Cardiac muscle cell (in vitro differentiated cells and primary cell): ENCODE data around the gene SLC13A3. TPM values are rescaled to one million over a fixed set of nuclear protein-coding genes. Genes with fewer than 3 reads are reported as not detected.

ENCODE experiments used
- DNase-seq, 2 donors: peaks; one replicate each; pipeline versions ENCODE4 v3.0.0 to v3.0.0-alpha.2; 2010 to 2017; ENCODE audit warnings: low read depth in 1 of 2, low spot score in 1 of 2
- H3K27ac ChIP-seq: fragments of 200-600 bp; sonication (generic); 2 replicates; pipeline ENCODE4 v1.5.1; 2016
- H3K27me3 ChIP-seq: fragments of 200-600 bp; sonication (generic); 2 replicates; pipeline ENCODE4 v1.6.0; 2016; ENCODE audit warnings: control low read depth
- H3K36me3 ChIP-seq: fragments of 200-600 bp; sonication (generic); 2 replicates; pipeline ENCODE4 v1.5.1; 2016; ENCODE audit warnings: control low read depth
- H3K4me1 ChIP-seq: fragments of 200-600 bp; sonication (generic); 2 replicates; pipeline ENCODE4 v1.8.1; 2017; ENCODE audit warnings: low read depth, mild to moderate bottlenecking, mixed run types
- H3K4me3 ChIP-seq: fragments of 200-600 bp; sonication (generic); 2 replicates; pipeline ENCODE4 v1.5.1; 2016; ENCODE audit warnings: mild to moderate bottlenecking
- H3K9me3 ChIP-seq: fragments of 200-600 bp; sonication (generic); 2 replicates; pipeline ENCODE4 v1.5.1; 2017; ENCODE audit warnings: low read depth, mild to moderate bottlenecking, control low read depth
- polyA plus RNA-seq: library from polyadenylated mRNA; unstranded; fragments of >200 nt; fragmentation: Nextera tagmentation; extraction: Ambion mirVana; gene quantifications from 2 replicates; pipeline ENCODE4 v1.2.1, GENCODE V29; 2016
- total RNA-seq: library from RNA; depleted of rRNA; stranded (reverse); fragments of >200 nt; gene quantifications from 2 replicates; pipeline ENCODE4 v1.2.3, GENCODE V29; 2016
- TF ChIP-seq, protein P1 (sequence below): IDR thresholded peaks from 2 replicates; pipeline ENCODE4 v1.5.1; 2012; ENCODE audit warnings: low read depth, mild to moderate bottlenecking, low read length

SLC13A3 gene
- total and polyA plus RNA-seq, 2 experiments from 2014 or later = 2.1 to 3.9 TPM

DNA sequence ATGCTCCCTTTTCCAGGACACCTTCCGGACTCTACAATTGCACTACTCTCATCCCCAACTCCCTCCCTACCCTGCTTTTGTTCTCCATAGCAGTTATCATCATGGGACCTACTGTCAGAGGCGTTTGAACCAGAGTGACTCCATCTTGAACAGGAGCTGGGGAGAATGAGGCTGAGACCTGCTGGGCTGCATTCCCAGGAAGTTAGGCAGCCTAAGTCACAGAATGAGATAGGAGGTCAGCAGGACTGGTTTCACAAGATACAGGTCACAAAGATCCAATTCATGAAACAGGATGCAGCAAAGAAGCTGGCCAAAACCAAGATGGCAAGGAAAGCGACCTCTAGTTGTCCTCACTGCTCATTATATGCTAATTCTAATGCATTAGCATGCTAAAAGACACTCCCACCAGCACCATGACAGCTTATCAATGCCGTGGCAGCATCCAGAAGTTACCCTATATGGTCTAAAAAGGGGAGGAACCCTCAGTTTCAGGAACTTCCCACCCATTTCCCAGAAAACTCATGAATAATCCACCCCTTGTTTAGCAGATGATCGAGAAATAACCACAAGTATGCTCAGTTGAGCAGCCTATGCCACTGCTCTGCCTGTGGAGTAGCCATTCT lies 15.6 kb downstream of the SLC13A3 start:
- no peaks in the 10 kb centered on the region for H3K27me3 ChIP-seq
- peak in 1 of 2 donors; percentile 61 for DNase-seq
- TF ChIP-seq, protein P1, sequence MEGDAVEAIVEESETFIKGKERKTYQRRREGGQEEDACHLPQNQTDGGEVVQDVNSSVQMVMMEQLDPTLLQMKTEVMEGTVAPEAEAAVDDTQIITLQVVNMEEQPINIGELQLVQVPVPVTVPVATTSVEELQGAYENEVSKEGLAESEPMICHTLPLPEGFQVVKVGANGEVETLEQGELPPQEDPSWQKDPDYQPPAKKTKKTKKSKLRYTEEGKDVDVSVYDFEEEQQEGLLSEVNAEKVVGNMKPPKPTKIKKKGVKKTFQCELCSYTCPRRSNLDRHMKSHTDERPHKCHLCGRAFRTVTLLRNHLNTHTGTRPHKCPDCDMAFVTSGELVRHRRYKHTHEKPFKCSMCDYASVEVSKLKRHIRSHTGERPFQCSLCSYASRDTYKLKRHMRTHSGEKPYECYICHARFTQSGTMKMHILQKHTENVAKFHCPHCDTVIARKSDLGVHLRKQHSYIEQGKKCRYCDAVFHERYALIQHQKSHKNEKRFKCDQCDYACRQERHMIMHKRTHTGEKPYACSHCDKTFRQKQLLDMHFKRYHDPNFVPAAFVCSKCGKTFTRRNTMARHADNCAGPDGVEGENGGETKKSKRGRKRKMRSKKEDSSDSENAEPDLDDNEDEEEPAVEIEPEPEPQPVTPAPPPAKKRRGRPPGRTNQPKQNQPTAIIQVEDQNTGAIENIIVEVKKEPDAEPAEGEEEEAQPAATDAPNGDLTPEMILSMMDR = no peak
- H3K9me3 ChIP-seq = no peaks in the 10 kb centered on the region
- no peaks in the 10 kb centered on the region for H3K4me1 ChIP-seq
- H3K36me3 ChIP-seq = no peaks in the 10 kb centered on the region
- no peak overlapping the region for H3K4me3 ChIP-seq
- H3K27ac ChIP-seq = no peak overlapping the region

DNA sequence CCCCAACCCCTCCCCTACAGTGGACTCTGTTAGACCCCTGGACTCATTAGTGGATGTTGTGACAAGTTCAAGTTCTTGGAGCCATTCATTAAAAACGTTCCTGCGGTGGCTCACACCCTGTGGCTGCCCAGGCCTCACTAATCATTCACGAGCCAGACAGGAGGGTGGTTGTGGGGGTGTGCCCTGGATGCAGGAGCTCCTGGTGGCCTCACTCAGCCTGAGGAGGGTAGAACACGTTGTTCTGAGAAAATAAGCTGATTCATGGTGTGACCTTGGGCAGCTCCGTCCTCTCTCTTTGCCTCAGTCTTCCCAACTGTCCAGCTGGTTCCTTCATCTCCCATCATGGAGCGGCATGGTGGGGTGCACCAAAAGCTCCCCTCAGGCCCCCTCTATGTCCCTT lies 16.7 kb downstream of the SLC13A3 start:
- Histone ChIP-seq H3K27ac (no peak overlapping the region), H3K9me3 (no peaks in the 10 kb centered on the region), H3K36me3 (no peaks in the 10 kb centered on the region), H3K4me1 (no peaks in the 10 kb centered on the region), H3K27me3 (no peaks in the 10 kb centered on the region), H3K4me3 (no peak overlapping the region)
- TF ChIP-seq, protein P1 = no peak
- no peak for DNase-seq

DNA sequence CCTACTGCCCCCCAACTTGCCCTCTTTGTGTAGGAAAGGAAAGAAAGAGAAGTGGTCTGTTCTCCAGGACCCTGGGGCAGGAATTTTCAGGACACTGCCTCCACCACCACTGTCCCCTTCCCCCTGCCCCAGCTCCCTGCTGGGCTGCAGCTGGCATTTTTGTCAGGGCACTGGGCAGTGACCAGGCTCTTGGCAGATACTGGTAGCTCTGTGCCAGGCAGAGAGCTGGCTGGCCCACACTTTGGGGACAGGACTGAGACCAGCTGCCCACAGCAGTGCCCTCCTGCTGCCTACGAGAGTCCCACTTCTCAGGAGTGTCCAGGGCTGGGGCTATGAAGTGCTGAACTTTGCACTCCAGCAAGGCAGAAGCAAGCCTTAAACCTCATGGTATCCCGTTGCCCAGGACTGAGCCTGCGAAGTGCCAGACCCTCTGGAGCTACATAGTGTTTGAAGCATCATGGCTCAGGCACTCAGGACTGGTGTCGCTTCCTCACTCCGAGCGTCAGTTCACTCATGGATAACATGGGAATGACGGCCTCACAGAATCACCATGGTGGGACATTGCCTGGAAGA lies 19.3 kb downstream of the SLC13A3 start:
- no peaks in the 10 kb centered on the region for H3K4me1 ChIP-seq
- no peak overlapping the region for H3K27ac ChIP-seq
- H3K27me3 ChIP-seq = no peaks in the 10 kb centered on the region
- TF ChIP-seq, protein P1 = no peak
- no peak overlapping the region for H3K4me3 ChIP-seq
- no peaks in the 10 kb centered on the region for H3K36me3 ChIP-seq
- no peak for DNase-seq
- no peaks in the 10 kb centered on the region for H3K9me3 ChIP-seq

DNA sequence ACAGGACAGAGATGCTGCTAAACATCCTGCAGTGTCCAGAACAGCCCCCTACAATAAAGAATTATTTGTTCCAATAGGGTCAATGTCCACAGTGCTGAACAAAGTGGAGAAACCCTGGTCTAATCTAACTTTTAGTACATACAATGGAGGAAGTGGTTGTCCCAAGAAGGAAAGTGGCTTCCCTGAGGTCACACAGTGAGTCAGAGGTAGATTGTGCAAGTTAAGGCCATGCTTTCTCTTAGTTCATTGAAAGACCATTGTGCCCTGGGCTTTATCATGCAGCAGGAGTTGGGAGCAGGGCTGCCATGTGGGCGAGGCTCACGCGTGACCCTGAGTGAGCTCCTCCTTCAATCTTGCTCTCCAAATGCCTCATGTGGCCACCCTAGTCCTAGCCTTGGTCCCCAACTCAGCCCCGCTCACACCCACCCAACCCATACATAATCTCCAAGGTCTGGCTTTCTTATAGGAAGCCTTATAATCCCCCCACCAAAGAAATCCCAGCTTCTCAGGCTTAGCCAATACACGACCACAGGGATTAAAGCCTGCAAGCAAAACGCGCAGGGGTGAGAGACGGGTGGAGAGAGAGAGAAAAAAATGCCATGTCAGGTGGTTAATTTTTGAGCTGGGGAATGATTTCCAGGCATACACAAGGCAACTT lies 19.9 kb downstream of the SLC13A3 start:
- no peak overlapping the region for H3K27ac ChIP-seq
- no peak overlapping the region for H3K4me3 ChIP-seq

DNA sequence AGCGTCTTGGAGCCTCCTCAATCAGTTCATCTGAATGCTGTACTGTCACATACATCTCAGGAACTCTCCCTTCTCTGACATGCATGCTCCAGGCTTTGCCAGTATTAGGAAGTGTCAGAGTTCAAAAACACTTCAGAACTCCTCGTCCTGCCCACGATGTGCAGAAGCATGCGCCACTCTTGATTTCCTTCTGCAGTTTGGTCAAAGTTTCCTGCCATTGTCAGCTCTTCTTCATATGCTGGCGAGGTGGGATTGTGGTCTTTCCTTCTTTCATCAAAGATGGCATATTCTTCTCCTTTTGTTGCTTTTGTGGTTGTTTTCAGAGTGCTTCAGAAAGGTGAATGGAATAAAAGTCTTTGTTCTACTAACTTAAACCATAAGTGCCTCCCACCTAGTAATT lies 21.0 kb downstream of the SLC13A3 start:
- Histone ChIP-seq H3K9me3 (no peaks in the 10 kb centered on the region), H3K27me3 (no peaks in the 10 kb centered on the region), H3K36me3 (no peaks in the 10 kb centered on the region), H3K27ac (no peak overlapping the region), H3K4me3 (no peak overlapping the region), H3K4me1 (no peaks in the 10 kb centered on the region)
- no peak for DNase-seq
- TF ChIP-seq, protein P1 = no peak

More for the DNA sequence above, 19.9 kb downstream of the SLC13A3 start:
- Histone ChIP-seq H3K27me3 (no peaks in the 10 kb centered on the region), H3K36me3 (no peaks in the 10 kb centered on the region), H3K4me1 (no peaks in the 10 kb centered on the region), H3K9me3 (no peaks in the 10 kb centered on the region)
- peak in 1 of 2 donors; percentile 57 for DNase-seq
- TF ChIP-seq, protein P1 = no peak
